ENCODE data around the gene DPEP2NB.
"Not testable (repeated sequence)": the region's sequence is repeated elsewhere in the genome, so short reads cannot be mapped to it uniquely, and the experiment has no call there.

The DPEP2NB gene, protein sequence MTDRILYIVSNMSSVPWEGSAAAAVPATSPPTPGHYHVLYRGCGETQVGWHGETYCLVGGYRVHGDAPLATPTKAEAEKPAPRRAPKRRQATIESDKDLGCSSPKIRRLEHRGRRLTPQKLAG

DNA sequence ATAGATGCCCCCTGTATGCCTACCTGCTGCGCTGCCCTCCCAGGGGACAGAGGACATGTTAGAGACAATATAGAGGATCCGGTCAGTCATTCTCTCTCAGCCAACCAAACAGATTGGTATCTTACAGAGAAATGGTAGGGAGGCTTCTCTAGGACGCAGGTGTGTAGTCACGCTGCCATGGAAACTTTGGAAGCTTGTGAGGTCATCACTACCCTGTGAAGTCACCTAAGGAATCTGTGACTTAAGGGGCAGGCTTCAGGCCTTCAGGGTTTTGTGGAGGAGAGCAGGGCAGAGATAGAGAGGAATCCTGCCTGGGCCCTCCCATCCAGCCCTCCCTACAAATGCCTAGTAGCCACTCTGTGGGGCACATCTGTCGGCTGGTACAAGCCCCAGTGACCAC, at the start of gene DPEP2NB:
TSS of gene DPEP2NB (minus strand) at position 231 of the 400 bp plus-strand sequence. CDS start at position 90, 141 bp downstream.
- DNase-seq: no peak

DNA sequence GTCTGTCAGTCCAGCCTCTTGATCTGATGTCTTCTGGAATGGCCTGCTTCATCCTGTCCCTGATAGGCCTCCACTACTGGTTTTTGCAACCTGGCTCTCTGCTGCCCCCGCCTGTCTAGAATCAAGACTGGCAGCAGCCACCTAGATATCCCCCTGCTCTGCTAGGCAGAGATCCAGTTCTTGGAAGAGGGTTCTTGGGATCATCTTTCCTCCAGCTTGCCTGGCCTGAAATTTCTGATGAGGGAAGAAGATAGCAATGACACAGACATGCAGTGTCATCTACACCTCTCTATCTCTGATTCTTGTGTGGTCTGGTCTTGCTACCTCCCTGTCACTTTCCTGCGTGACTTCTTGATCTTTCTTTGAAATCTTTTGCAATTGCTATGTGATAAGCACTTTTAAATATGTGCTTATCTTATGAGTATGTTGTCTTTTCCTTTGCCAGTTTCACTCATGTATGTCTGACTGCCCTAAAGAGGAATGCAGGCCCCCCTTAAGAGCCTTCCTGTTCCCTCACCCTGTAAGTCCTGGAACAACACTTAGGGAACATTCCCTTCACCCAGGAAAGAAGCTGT, 49.2 kb upstream of the DPEP2NB start:
- DNase-seq: peak; percentile 71

- no peak for DNase-seq
These were observed 47.2 kb upstream of the DPEP2NB start for GRCh38 chr16:68062910-68063393.

- no peak for DNase-seq
These were observed 45.7 kb upstream of the DPEP2NB start for GRCh38 chr16:68061396-68061795.

- no peak for DNase-seq
These were observed 44.1 kb upstream of the DPEP2NB start for GRCh38 chr16:68059804-68060203.

GRCh38 chr16:68055395-68055794, 39.7 kb upstream of the DPEP2NB start:
- no peak for DNase-seq

GRCh38 chr16:68049449-68049848, 33.7 kb upstream of the DPEP2NB start:
- DNase-seq: no peak

- DNase-seq: no peak
These were observed 32.3 kb upstream of the DPEP2NB start for GRCh38 chr16:68047987-68048386.

- DNase-seq: no peak
These were observed 30.4 kb upstream of the DPEP2NB start for GRCh38 chr16:68046106-68046505.

- no peak for DNase-seq
These were observed 26.1 kb upstream of the DPEP2NB start for GRCh38 chr16:68041783-68042182.

GRCh38 chr16:68040506-68041288, 25.0 kb upstream of the DPEP2NB start:
- DNase-seq: peak; percentile 82

- DNase-seq: no peak
These were observed 22.3 kb upstream of the DPEP2NB start for GRCh38 chr16:68037841-68038597.

GRCh38 chr16:68035227-68035626, 19.5 kb upstream of the DPEP2NB start:
- no peak for DNase-seq

DNA sequence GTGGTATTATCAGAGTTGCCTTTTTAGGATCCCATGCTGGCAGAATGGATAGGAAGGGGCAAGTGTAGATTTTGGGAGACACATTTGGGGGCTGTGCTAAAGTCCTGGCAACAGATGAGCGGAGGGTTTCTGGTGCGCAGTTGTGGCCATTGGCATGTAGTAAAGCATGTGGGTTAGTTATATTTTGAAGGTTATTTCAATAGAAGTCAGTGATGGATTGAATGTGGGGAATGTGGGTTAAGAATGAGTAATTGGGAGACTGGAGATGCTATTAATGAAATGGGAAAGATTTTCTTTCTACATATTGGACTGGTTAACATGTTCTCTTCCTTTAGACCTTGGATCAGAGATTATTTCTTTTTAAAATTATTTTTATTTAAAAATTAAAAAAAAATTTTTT, 17.4 kb upstream of the DPEP2NB start:
- no peak for DNase-seq

DNA sequence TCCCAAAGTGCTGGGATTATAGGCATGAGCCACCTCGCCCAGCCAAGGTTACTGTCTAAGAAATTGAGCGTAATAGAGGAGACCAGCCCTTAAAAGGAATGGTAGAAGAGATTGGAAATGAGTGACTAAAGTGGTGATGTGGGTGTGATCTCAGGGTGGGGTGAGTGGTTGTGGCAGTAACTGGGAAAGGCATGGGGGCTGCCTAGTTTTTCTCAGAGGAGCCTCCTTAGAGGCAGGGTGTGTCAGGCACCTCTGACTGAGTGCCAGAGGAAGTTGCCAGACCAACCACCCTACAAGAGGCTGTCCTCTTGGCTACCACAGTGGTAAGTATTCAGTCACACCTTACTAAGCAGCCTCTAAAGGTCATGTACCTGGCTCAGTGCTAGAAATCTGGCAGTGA, 16.2 kb upstream of the DPEP2NB start:
- no peak for DNase-seq

DNA sequence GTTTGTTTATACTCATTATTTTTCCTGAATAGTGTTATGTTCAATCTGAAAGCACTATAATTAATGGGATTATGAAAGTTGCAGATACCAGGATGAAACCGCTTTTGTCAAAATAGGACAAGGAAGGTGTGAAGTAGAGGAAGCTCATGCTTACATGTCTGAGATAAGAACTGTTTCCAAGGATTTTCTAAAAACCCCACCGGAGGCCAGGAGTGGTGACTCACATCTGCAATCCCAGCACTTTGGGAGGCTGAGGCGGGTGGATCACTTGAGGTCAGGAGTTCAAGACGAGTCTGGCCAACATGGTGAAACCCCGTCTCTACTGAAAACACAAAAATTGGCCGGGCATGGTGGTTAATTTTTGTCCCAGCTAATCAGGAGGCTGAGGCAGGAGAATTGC, 14.4 kb upstream of the DPEP2NB start:
- DNase-seq: not testable (repeated sequence)

DNA sequence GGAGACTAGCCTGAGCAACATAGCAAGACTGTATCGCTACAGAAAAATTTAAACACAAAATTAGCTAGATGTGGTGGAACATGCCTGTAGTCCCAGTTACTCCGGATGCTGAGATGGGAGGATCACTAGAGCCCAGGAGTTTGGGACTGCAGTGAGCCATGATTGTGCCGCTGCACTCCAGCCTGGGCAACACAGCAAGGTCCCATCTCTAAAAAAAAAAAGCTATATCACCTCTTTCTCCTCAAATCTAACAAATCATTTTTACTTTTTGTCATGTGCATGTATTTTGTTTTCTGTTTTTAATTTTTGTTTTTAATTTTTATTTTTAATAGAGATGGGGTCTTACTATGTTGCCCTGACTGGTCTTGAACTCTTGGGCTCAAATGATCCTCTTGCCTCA, 13.3 kb upstream of the DPEP2NB start:
- DNase-seq: no peak

DNA sequence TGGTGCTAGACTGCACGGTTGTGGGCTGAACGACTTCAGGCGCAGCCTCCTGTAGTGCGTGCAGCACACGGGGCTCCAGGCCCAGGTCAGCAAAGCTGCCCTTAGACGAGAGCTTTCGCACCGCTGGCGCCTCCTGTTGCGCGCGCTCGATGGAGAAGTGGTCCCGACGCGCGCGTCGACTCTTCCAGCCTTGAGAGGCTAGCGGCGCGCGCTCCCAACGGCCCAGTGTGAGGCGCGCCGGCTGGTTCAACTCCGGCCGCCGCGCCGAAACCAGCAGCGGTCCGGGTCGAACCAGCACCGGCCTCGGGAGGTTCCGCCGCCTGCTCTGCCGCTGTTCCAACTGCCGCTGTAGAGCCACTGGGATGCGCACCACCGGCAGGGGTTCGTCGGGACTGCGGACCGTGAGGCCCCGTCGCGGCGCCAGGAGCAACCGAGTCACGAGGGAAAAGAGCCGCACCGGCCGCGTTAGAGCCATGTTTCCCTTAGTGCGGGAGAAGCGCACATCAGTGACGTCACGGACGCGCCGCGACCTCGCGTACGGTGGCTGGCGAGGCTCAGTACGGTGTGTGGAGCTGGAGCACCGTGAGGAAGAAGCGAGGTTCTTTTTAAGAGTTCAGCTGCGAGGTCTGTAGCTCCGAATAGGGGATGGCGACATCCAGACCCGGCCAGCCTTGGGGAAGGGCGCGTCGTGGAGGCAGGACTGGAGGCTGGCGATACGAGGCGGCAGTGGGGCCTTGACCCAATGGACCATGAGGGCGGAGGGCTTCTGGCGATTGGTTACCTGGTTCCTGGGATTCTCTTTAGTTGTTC, 7.2 kb upstream of the DPEP2NB start, which contains the start of the genes DDX28 and DUS2:
TSS of gene DDX28 (minus strand) at position 505 of the 810 bp plus-strand sequence. CDS start at position 475, 30 bp downstream.
TSS of gene DUS2 (plus strand) at position 557 of the 810 bp plus-strand sequence. CDS start 14,740 bp downstream, outside the sequence.
- DNase-seq: peak; percentile 96

GRCh38 chr16:68022278-68022727, 6.6 kb upstream of the DPEP2NB start:
- peak; percentile 23 for DNase-seq

DNA sequence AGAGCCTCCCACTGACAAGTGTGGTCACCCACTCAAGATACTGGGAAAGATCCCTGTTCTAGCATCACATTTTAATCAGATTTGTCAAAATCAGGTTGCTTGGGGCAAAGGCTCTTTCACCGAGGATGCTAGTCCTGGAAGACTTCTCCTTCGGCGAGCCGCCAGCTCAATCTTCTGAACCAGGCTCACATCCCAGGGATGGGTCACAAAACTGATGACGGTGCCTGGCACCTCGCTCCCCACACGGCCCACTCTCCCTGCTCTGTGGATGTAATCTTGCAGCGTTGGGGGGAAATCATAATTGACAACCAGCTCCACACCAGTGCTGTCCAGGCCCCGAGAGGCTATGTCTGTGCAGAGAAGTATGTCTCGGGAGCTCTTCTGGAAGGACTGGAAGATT, 5.8 kb upstream of the DPEP2NB start:
- DNase-seq: no peak

- no peak for DNase-seq
These were observed 3.5 kb upstream of the DPEP2NB start for GRCh38 chr16:68019167-68019680.

- no peak for DNase-seq
These were observed 2.3 kb downstream of the DPEP2NB start for GRCh38 chr16:68013440-68013839.
